DMS153 (cell line): ENCODE results near the gene AKAP6.
A peak's percentile ranks its signal among the peaks of the same experiment; 100 is the strongest.

ENCODE experiments used
- DNase-seq: peaks from one replicate; lab custom pipeline; 2025; lab: John Stamatoyannopoulos, UW

The AKAP6 gene

GRCh38 chr14:32826404-32827082, 497.4 kb downstream of the AKAP6 start:
- DNase-seq: peak; percentile 29

GRCh38 chr14:32827514-32827913, 498.4 kb downstream of the AKAP6 start:
- no peak for DNase-seq

GRCh38 chr14:32835924-32836323, 506.8 kb downstream of the AKAP6 start:
- DNase-seq: no peak

GRCh38 chr14:32841698-32842097, 512.6 kb downstream of the AKAP6 start:
- DNase-seq: no peak

- no peak for DNase-seq
Measured at GRCh38 chr14:32846821-32847365, 517.8 kb downstream of the AKAP6 start.

GRCh38 chr14:32847867-32848266, 518.8 kb downstream of the AKAP6 start:
- DNase-seq: no peak

GRCh38 chr14:32865827-32866376, 536.8 kb downstream of the AKAP6 start:
- no peak for DNase-seq

GRCh38 chr14:32883188-32883587, 554.1 kb downstream of the AKAP6 start:
- no peak for DNase-seq
